Progenitor cell of endocrine pancreas (in vitro differentiated cells): ENCODE results near the gene CDC25B. TPM values are rescaled to one million over a fixed set of nuclear protein-coding genes. Genes with fewer than 3 reads are reported as not detected.

Source experiments
- DNase-seq: peaks from one replicate; pipeline ENCODE4 v3.0.0; 2021; ENCODE audit warnings: low spot score; ENCODE audit not compliant: unreplicated experiment
- H3K27ac Mint-ChIP-seq: 2 replicates; pipeline ENCODE4 v1.8.0; 2021; ENCODE audit warnings: mild to moderate bottlenecking, moderate library complexity, mixed read lengths
- H3K27me3 Mint-ChIP-seq: 2 replicates; pipeline ENCODE4 v1.8.0; 2021; ENCODE audit warnings: mixed read lengths
- H3K36me3 Mint-ChIP-seq: 2 replicates; pipeline ENCODE4 v1.8.0; 2022; ENCODE audit warnings: mixed read lengths; ENCODE audit not compliant: insufficient read depth
- H3K4me1 Mint-ChIP-seq: 2 replicates; pipeline ENCODE4 v1.8.0; 2021; ENCODE audit warnings: low read depth, mixed read lengths
- H3K4me3 Mint-ChIP-seq: 2 replicates; pipeline ENCODE4 v1.8.0; 2021; ENCODE audit warnings: low read depth, mild to moderate bottlenecking, moderate library complexity, mixed read lengths
- H3K9me3 Mint-ChIP-seq: 2 replicates; pipeline ENCODE4 v1.8.0; 2021; ENCODE audit warnings: low read depth, mixed read lengths
- CTCF ChIP-seq: fragments of 200-600 bp; sonication (generic); IDR thresholded peaks from one replicate; pipeline ENCODE4 v1.5.0; 2021; ENCODE audit warnings: antibody characterized with exemption, mild to moderate bottlenecking; ENCODE audit not compliant: unreplicated experiment
- total RNA-seq: library from RNA; stranded (reverse); gene quantifications from 2 replicates; pipeline ENCODE4 v1.2.1, GENCODE V29; 2021

The CDC25B gene
- total RNA-seq, 1 donor from 2014 or later = 36.7 TPM

DNA sequence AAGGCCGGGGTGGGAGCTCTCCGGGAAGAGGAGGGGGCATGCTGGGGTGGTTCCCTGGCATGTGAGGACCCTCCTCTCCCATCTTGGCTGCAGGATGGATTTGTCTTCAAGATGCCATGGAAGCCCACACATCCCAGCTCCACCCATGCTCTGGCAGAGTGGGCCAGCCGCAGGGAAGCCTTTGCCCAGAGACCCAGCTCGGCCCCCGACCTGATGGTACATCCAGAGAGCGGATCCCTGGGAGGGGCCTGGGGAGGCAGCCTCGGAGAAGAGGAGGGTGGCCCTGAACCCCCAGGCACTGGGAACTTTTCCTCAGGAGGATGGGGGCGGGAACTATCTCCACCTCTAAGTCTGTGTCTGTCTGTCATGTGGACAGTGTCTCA is 4.8 kb downstream of the CDC25B start:
- Mint-ChIP-seq H3K36me3 (peaks cover 21% of the 10 kb centered on the region), H3K27me3 (no peaks in the 10 kb centered on the region), H3K4me1 (peaks cover 37% of the 10 kb centered on the region), H3K4me3 (no peak overlapping the region), H3K27ac (no peak overlapping the region), H3K9me3 (no peaks in the 10 kb centered on the region)
- DNase-seq = no peak
- TF ChIP-seq CTCF = no peak

GRCh38 chr20:3801299-3801698 is 5.2 kb downstream of the CDC25B start:
- Mint-ChIP-seq H3K27me3 (no peaks in the 10 kb centered on the region), H3K27ac (no peak overlapping the region), H3K4me3 (no peak overlapping the region), H3K9me3 (no peaks in the 10 kb centered on the region), H3K4me1 (peaks cover 39% of the 10 kb centered on the region), H3K36me3 (peaks cover 21% of the 10 kb centered on the region)
- DNase-seq = no peak
- no peak for TF ChIP-seq CTCF

GRCh38 chr20:3801846-3802245 is 5.7 kb downstream of the CDC25B start:
- no peaks in the 10 kb centered on the region for H3K9me3 Mint-ChIP-seq
- peaks cover 21% of the 10 kb centered on the region for H3K36me3 Mint-ChIP-seq
- no peak overlapping the region for H3K27ac Mint-ChIP-seq
- TF ChIP-seq CTCF = no peak
- no peak for DNase-seq
- peaks cover 38% of the 10 kb centered on the region for H3K4me1 Mint-ChIP-seq
- no peaks in the 10 kb centered on the region for H3K27me3 Mint-ChIP-seq
- no peak overlapping the region for H3K4me3 Mint-ChIP-seq

GRCh38 chr20:3802524-3803239 is 6.6 kb downstream of the CDC25B start:
- Mint-ChIP-seq H3K4me1 (peaks cover 36% of the 10 kb centered on the region), H3K36me3 (peaks cover 21% of the 10 kb centered on the region), H3K27me3 (no peaks in the 10 kb centered on the region), H3K4me3 (no peak overlapping the region), H3K27ac (no peak overlapping the region), H3K9me3 (no peaks in the 10 kb centered on the region)
- TF ChIP-seq CTCF = no peak
- no peak for DNase-seq

DNA sequence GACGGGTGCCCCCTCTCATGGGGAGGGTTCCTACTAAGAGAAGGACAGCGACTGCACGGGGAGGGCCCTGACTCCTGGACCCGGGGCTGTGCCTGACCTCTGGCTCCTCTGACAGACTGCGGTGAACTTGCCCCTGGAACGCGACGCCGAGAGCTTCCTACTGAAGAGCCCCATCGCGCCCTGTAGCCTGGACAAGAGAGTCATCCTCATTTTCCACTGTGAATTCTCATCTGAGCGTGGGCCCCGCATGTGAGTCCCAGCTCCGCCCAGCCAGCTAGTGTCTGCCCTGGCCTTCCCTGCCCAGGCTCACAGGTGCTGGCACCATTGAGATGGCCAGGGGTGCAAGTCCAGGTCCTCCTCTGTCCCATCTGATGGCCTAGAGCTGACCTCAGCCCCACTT is 7.2 kb downstream of the CDC25B start:
- TF ChIP-seq CTCF = no peak
- H3K4me1 Mint-ChIP-seq = peaks cover 31% of the 10 kb centered on the region
- H3K4me3 Mint-ChIP-seq = no peak overlapping the region
- no peak overlapping the region for H3K27ac Mint-ChIP-seq
- DNase-seq = no peak
- H3K27me3 Mint-ChIP-seq = no peaks in the 10 kb centered on the region
- no peaks in the 10 kb centered on the region for H3K9me3 Mint-ChIP-seq
- peaks cover 21% of the 10 kb centered on the region for H3K36me3 Mint-ChIP-seq
